Measurements from ENCODE around the gene ZNF658. TPM values are rescaled to one million over a fixed set of nuclear protein-coding genes. Genes with fewer than 3 reads are reported as not detected.
"Not testable (repeated sequence)": the region's sequence is repeated elsewhere in the genome, so short reads cannot be mapped to it uniquely, and the experiment has no call there.

The ZNF658 gene
- total RNA-seq: 1 to 10 TPM; 4.5 to 5.8 (median 5.5) TPM

DNA sequence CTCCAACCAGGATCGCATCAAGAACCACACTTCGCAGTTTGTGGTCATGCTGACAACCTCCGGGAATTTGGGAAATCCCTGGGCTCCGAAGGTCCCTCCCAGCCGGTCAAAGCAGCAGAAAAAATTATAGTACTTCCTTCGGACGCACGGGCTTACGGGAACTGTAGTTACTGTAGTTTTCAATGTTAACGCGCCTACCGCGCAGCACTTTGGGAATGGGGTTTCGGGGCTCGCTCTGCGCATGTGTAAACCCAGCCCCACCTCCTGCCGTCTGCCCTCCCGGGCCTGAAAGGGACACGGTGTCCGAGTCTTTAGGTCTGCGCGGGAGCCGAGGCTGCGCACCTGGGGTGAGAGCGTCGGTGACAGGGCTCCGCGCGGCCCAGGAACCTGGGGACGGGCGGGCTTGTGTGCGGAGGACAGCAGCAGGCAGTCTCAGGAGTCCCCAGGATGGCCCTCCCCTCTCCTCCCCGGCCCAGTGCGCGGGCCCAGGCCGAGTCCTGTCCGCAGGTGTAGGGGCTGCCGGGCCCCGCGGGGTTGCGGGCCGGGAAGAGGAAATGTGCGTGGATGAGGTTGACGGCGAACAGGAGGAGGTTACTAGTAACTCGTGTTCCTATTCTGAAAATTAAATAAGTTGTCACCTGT, at the start of gene ZNF658:
Gene ZNF658 (plus strand): TSS at position 236 of the 642 bp plus-strand sequence. CDS start 2,837 bp downstream, outside the sequence.
- DNase-seq (ENCODE audit: extremely low spot score): peak; percentile 92
- TF ChIP-seq POLR2AphosphoS5 (IDR thresholded peaks at IDR 0.05): peak; percentile 72 to 83
- H3K9me3 ChIP-seq; H3K4me1 ChIP-seq; H3K36me3 ChIP-seq; intact Hi-C loops (cut with DNase I); H3K27me3 ChIP-seq: not testable (repeated sequence)
- H3K27ac ChIP-seq (replicated peaks in 1 of 4): peak within 1 kb of the TSS; percentile 72 to 79 (median 76)
- peak within 1 kb of the TSS; percentile 54 to 66 (median 64) for H3K4me3 ChIP-seq
- WGBS: 2% methylated on average over 18 of the region's 46 CpGs

DNA sequence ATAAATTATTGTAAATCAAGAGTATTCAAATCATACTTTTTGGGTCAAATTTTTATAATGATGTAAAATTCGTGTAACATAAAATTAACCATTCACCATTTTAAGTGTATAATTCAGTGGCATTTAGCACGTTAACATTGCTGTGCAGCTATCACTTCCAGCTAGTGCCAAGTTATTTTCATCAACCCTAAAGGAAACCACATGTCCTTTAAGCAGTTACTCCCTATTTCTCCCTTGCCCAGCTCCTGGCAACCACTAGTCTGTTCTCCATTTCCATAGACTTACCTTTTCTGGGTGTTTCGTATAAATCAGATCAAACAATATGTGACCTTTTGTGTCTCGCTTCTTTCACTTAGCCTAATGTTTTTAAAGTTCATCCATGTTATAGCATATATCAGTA, 38.8 kb upstream of the ZNF658 start:
- H3K9me3 ChIP-seq; H3K27me3 ChIP-seq; DNase-seq (ENCODE audit: extremely low spot score); H3K27ac ChIP-seq (replicated peaks in 1 of 4); intact Hi-C loops (cut with DNase I); H3K4me1 ChIP-seq; H3K36me3 ChIP-seq; H3K4me3 ChIP-seq: not testable (repeated sequence)
- no CpG with 5 or more reads among the region's 4 CpGs for WGBS

DNA sequence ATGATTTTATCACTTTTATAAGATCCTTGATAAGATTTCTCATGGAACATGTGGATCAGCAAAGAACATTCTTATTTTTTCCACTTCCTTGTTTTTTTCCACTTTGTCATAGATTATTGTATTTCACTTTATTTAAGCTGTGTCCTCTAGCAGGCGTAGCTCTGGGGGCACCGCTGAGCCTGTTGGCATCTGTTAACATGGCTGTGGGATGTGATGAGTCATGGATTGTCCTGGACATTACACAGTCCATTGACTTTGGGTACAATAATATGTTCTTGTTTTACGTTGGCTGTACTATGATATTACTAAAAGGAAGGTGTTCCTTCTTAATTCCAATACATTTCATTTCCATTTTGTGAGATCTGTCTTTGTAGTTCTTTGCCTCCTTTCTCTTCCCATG, 31.9 kb upstream of the ZNF658 start:
- DNase-seq (ENCODE audit: extremely low spot score); H3K4me1 ChIP-seq; H3K9me3 ChIP-seq; H3K27me3 ChIP-seq; H3K4me3 ChIP-seq; H3K27ac ChIP-seq (replicated peaks in 1 of 4); intact Hi-C loops (cut with DNase I); H3K36me3 ChIP-seq: not testable (repeated sequence)
- 79% methylated on average over 2 of the region's 3 CpGs for WGBS

DNA sequence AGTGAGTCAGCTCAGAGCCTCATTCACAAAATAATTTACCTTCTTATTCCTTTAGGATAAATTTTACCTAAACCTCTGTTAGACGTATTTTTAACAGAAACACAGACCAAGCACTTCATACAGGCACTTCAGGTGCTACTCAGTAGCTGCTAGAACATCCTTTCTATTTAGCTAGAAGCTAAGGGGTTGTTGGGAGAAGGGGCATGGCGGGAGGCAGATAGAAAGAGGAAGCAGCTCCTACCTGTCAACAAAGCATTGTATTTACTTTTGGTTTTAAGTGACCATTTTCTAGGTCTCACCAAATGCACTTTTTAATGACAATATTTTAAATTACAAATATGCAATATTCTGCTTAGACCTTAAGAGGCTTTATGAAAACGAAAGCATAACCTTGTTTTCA, 19.9 kb upstream of the ZNF658 start:
- H3K36me3 ChIP-seq; DNase-seq (ENCODE audit: extremely low spot score); H3K27me3 ChIP-seq; H3K4me3 ChIP-seq; intact Hi-C loops (cut with DNase I); H3K4me1 ChIP-seq; H3K27ac ChIP-seq (replicated peaks in 1 of 4); H3K9me3 ChIP-seq: not testable (repeated sequence)
- 78% methylated on average over 3 of the region's 3 CpGs for WGBS

DNA sequence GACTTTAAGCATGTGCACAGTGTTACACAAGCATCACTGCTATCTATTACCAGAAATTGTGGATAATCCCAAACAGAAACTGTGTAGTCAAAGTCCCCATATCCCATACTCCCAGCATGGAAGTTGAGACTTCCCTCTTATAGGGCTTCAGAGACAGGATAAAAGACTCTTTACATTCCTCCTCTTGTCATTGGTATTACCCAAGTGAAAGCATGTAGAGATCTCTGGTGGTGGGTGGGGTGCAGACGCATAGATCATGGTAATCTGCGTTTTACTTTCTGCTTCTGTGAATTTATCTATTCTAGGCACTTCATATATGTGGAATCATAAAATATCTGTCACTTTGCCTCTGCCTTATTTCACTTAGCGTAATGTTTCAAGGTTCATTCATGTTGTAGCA, 18.7 kb upstream of the ZNF658 start:
- H3K4me1 ChIP-seq; H3K4me3 ChIP-seq; H3K27ac ChIP-seq (replicated peaks in 1 of 4); H3K9me3 ChIP-seq; intact Hi-C loops (cut with DNase I); DNase-seq (ENCODE audit: extremely low spot score); H3K27me3 ChIP-seq; H3K36me3 ChIP-seq: not testable (repeated sequence)
- 88% methylated on average over 3 of the region's 3 CpGs for WGBS

DNA sequence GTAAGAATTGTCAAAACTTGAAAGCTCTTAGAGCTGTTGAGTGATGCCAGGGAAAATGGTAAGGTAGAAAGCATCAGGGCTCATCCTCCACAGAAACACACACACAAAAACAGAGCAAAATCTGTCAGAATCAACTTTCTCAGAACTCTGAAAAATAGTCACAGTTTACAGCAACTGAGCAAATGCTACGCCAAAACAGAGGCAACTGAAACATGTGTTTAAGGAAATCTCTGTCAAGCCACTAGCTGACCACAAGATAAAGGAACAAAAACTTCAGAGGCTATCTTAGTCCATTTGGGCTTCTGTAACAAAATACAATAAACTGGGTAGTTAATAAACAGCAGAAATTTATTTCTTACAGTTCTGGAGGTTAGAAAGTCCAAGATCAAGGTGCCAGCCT, 10.2 kb upstream of the ZNF658 start:
- H3K27me3 ChIP-seq; H3K36me3 ChIP-seq; H3K9me3 ChIP-seq; H3K4me3 ChIP-seq; H3K4me1 ChIP-seq; DNase-seq (ENCODE audit: extremely low spot score); intact Hi-C loops (cut with DNase I); H3K27ac ChIP-seq (replicated peaks in 1 of 4): not testable (repeated sequence)
- 83% methylated on average over 1 of the region's 1 CpG for WGBS

DNA sequence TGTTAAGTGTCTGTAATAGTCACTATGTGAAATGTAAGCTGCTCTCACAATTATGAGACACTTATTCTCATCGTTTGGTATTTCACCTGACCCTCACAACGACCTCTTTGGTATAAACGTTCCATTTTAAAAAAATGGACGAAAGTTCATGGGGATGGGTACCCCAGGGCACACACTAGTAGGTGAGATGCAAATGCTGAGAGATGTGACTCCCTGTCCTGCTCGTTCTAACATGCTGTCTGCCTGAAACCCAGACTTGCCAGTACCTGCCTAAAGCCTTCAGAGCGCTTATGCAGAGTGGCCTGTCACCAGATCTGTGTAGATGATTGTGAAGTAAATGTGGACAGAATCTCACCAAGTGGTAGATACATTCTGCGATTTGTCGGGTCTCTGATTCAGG, 616 bp downstream of the ZNF658 start:
- intact Hi-C loops (cut with DNase I); H3K9me3 ChIP-seq; H3K27me3 ChIP-seq; DNase-seq (ENCODE audit: extremely low spot score); H3K36me3 ChIP-seq; H3K4me1 ChIP-seq: not testable (repeated sequence)
- WGBS: 11% methylated on average over 6 of the region's 8 CpGs
- Histone ChIP-seq H3K27ac (replicated peaks in 1 of 4) (peak overlapping the region; percentile 72 to 79 (median 76)), H3K4me3 (peak overlapping the region; percentile 54 to 66 (median 64))

DNA sequence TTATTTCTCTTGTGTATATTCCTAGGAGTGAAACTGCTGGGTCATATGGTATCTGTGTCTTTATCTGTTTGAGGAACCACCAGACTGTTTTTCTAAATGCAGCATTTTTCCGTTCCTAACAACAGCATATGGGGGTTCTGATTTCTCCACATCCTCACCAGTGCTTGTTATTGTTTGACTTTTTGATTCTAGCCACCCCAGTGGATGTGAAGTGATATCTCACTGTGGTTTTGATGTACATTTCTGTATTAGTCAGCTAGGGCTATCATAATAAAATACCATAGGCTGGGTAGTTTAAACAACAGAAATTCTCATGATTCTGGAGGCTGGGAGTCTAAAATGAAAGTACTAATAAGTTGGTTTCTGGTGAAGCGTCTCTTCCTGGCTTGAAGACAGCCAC, 9.0 kb downstream of the ZNF658 start:
- intact Hi-C loops (cut with DNase I); DNase-seq (ENCODE audit: extremely low spot score); H3K4me1 ChIP-seq; H3K4me3 ChIP-seq; H3K27me3 ChIP-seq; H3K27ac ChIP-seq (replicated peaks in 1 of 4); H3K9me3 ChIP-seq: not testable (repeated sequence)
- H3K36me3 ChIP-seq: peaks cover 5 to 19% (median 16%) of the 10 kb centered on the region in 4 donors
- WGBS: 97% methylated on average over 2 of the region's 2 CpGs

DNA sequence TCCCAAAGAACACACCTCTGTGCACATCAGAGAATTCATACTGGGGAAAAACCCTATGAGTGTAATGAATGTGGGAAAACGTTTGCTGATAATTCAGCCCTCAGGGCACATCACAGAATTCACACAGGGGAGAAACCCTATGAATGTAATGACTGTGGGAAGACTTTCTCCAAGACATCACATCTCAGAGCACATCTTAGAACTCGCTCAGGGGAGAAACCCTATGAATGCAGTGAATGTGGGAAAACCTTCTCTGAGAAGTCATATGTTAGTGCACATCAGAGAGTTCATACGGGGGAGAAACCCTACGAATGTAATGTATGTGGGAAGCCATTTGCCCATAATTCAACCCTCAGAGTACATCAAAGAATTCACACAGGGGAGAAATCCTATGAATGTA, 19.5 kb downstream of the ZNF658 start:
- intact Hi-C loops (cut with DNase I); DNase-seq (ENCODE audit: extremely low spot score); H3K4me1 ChIP-seq; H3K27me3 ChIP-seq; H3K27ac ChIP-seq (replicated peaks in 1 of 4); H3K4me3 ChIP-seq: not testable (repeated sequence)
- Histone ChIP-seq H3K36me3 (peaks cover 0 to 17% (median 8%) of the 10 kb centered on the region in 4 donors), H3K9me3 (peaks cover 0 to 14% (median 12%) of the 10 kb centered on the region in 4 donors)
- 100% methylated on average over 1 of the region's 4 CpGs for WGBS

DNA sequence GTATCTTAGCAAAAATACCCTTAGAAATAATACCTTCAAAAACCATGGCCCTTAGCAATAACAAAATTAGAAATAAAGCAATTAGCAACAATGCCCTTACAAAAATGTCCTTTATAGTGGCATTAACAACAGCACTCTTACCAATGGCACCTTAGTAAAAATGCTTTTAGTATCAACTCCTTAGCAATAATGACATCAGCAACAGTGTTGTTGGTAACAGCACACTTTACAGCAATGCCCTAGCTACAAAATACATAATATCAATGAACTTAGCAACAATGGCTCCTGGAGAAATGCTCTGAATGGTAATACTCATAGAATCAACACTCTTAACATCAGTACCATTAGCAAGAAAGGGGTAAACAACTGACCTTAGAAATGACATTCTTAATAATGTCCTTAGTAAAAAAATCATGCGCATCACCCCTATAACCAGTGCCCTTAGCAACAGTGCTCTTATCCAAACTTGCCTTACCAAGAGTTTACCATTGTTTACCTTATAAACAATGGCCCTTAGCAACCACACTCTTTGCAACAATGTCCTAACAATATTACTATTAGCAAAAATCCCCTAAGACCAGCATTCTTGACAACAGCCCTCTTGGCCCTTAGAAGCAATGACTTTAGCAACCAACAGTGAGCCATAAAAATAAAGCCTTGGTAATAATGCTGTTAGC, 35.8 kb downstream of the ZNF658 start:
- H3K36me3 ChIP-seq; intact Hi-C loops (cut with DNase I); DNase-seq (ENCODE audit: extremely low spot score); H3K4me1 ChIP-seq; H3K4me3 ChIP-seq; H3K9me3 ChIP-seq; H3K27ac ChIP-seq (replicated peaks in 1 of 4); H3K27me3 ChIP-seq: not testable (repeated sequence)
- WGBS: no CpG with 5 or more reads among the region's 1 CpG

DNA sequence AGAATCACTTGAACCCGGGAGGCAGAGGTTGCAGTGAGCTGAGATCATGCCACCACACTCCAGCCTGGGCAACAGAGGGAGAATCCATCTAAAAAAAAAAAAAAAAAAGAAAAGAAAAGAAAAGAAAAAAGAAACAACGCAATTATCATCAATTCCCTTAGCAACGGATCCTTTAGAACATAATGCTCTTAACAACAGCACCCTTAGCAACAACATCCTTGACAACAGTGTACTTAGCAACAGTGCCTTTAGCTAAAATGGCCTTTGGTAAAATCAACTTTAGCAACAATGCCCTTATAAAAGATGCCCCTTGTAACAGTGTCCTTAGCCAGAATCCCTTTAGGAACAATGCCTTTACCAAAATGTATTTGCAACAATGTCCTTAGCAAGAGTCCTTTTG, 37.1 kb downstream of the ZNF658 start:
- intact Hi-C loops (cut with DNase I); H3K36me3 ChIP-seq; H3K9me3 ChIP-seq; H3K4me1 ChIP-seq; H3K27ac ChIP-seq (replicated peaks in 1 of 4); H3K27me3 ChIP-seq; DNase-seq (ENCODE audit: extremely low spot score); H3K4me3 ChIP-seq: not testable (repeated sequence)
- WGBS: 42% methylated on average over 2 of the region's 3 CpGs

DNA sequence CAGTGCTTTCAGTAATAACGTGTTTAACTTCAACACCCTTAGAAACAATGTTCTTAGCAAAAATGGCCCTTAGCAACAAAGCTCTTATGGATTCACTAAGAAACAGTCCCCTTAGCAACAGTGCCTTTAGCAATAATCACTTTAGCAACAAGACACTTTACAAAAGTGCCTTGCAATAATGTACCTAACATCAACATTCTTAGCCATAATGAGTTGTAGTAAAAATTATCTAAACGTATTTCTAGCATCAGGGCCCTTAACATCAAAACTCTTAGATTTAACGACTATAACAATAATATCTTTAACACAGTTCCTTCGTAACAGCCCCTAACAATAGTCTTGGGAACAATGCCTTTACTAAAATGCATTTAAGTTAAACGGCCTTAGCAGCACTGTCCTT, 37.8 kb downstream of the ZNF658 start:
- intact Hi-C loops (cut with DNase I): not testable (repeated sequence)

More for the DNA sequence above, 37.8 kb downstream of the ZNF658 start:
- not testable (repeated sequence) for H3K9me3 ChIP-seq; H3K36me3 ChIP-seq; H3K27me3 ChIP-seq; H3K4me3 ChIP-seq; H3K4me1 ChIP-seq; DNase-seq (ENCODE audit: extremely low spot score)
- 81% methylated on average over 4 of the region's 5 CpGs for WGBS
- peak overlapping the region in 2 of 4 donors; percentile 22 to 43 for H3K27ac ChIP-seq (replicated peaks in 1 of 4)

All from esophagus muscularis mucosa (tissue), 4 donors.